ENCODE data around the gene CD28.

DNA sequence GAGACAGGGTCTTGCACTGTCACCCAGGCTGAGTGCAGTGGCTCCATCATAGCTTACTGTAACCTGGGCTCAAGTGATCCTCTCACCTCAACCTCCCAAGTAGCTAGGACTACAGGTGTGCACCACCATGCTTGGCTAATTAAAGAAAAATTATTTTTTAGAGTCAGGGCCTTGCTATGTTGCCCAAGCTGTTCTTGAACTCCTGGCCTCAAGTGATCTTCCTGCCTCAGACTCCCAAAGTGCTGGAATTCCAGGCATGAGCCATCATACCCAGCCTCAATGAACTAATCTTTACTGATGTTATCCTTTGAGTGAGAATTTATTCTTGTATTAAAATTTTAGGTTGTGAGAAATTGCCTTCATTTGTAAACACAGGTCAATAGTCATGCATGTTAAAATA, 27.0 kb upstream of the CD28 start:
- TF ChIP-seq EP300 (conservative IDR thresholded peaks at IDR 0.05; ENCODE audit: poor library complexity, severe bottlenecking) (no peak), RAD21 (conservative IDR thresholded peaks at IDR 0.05) (no peak), EZH2 (IDR thresholded peaks at IDR 0.05; ENCODE audit: borderline replicate concordance, insufficient read depth, low read length, poor library complexity, severe bottlenecking) (no peak), POLR2AphosphoS5 (IDR thresholded peaks at IDR 0.05) (no peak), MXI1 (conservative IDR thresholded peaks at IDR 0.05; ENCODE audit: poor library complexity, severe bottlenecking) (no peak), SMC3 (conservative IDR thresholded peaks at IDR 0.05; ENCODE audit: poor library complexity) (no peak)
- TF ChIP-seq, protein P1, sequence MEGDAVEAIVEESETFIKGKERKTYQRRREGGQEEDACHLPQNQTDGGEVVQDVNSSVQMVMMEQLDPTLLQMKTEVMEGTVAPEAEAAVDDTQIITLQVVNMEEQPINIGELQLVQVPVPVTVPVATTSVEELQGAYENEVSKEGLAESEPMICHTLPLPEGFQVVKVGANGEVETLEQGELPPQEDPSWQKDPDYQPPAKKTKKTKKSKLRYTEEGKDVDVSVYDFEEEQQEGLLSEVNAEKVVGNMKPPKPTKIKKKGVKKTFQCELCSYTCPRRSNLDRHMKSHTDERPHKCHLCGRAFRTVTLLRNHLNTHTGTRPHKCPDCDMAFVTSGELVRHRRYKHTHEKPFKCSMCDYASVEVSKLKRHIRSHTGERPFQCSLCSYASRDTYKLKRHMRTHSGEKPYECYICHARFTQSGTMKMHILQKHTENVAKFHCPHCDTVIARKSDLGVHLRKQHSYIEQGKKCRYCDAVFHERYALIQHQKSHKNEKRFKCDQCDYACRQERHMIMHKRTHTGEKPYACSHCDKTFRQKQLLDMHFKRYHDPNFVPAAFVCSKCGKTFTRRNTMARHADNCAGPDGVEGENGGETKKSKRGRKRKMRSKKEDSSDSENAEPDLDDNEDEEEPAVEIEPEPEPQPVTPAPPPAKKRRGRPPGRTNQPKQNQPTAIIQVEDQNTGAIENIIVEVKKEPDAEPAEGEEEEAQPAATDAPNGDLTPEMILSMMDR (IDR thresholded peaks at IDR 0.05; ENCODE audit: poor library complexity, severe bottlenecking) = no peak
- TF ChIP-seq, protein P2, sequence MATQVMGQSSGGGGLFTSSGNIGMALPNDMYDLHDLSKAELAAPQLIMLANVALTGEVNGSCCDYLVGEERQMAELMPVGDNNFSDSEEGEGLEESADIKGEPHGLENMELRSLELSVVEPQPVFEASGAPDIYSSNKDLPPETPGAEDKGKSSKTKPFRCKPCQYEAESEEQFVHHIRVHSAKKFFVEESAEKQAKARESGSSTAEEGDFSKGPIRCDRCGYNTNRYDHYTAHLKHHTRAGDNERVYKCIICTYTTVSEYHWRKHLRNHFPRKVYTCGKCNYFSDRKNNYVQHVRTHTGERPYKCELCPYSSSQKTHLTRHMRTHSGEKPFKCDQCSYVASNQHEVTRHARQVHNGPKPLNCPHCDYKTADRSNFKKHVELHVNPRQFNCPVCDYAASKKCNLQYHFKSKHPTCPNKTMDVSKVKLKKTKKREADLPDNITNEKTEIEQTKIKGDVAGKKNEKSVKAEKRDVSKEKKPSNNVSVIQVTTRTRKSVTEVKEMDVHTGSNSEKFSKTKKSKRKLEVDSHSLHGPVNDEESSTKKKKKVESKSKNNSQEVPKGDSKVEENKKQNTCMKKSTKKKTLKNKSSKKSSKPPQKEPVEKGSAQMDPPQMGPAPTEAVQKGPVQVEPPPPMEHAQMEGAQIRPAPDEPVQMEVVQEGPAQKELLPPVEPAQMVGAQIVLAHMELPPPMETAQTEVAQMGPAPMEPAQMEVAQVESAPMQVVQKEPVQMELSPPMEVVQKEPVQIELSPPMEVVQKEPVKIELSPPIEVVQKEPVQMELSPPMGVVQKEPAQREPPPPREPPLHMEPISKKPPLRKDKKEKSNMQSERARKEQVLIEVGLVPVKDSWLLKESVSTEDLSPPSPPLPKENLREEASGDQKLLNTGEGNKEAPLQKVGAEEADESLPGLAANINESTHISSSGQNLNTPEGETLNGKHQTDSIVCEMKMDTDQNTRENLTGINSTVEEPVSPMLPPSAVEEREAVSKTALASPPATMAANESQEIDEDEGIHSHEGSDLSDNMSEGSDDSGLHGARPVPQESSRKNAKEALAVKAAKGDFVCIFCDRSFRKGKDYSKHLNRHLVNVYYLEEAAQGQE (IDR thresholded peaks at IDR 0.05; ENCODE audit: borderline replicate concordance) = no peak

Measured in neural cell (in vitro differentiated cells).